EL (cell line): Measurements from ENCODE around the gene COX7B2.

ENCODE experiments used
- DNase-seq: peaks from one replicate; pipeline ENCODE4 v3.0.0-alpha.2; 2016

COX7B2 gene, protein sequence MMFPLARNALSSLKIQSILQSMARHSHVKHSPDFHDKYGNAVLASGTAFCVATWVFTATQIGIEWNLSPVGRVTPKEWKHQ

DNA sequence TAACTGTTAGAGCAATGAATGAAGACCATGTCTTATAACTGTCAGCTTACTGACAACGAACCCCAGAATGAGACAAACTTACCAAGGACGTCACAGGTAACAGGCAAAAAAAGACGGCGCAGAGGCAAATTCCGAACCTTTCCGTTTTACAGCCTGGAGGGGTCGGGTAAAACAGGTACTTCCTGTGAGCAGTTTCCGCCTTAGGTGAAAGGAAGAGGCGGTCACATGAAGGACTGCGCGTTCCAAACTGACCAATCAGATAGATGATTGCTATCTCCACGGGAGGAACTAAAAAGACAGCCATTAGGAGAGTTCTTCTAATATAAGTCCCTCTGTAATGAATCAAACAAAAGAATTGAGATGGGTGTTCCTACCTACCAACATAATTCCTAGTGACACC lies at the start of gene COX7B2:
Gene COX7B2, minus strand, starts transcription at position 168 of the 400 bp plus-strand sequence. CDS start 174,053 bp downstream, outside the sequence.
- no peak for DNase-seq

DNA sequence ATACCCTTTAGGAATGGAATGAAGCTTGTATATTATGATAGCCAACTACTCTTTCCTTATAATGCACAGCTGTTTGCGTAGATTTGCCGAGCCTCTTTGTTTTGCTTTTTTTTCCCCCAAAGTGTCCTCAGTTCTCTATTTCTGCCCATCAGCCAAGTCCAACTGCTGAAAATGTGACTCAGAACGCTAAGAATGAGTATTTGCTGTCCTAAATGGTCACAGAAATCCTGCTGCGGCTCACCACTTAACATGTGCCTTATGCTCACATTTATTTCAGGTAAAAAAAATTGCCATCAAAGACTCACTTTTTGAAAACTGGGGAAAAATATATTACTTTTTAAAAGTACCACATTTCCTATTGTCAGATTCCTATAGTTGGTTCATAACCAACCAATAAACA lies 47.4 kb upstream of the COX7B2 start:
- DNase-seq = no peak

DNA sequence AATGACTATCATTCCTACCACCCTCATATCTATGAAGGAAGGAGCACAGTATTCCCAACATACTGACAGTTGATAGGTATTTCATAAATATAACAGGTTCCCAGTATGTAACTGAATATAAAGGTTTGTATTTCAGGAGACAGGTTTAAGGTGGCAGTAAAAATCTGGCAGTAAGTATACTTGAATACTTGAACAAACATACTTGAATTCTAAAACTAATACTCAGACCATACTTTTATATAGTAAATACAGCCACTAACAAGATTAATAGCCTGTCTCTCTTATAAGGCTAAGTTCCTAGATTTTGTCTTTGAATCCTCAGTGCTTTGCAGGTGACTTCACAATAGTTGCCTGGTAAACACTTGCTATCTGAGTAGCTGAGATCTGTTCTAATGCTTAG lies 46.6 kb upstream of the COX7B2 start:
- DNase-seq = no peak

DNA sequence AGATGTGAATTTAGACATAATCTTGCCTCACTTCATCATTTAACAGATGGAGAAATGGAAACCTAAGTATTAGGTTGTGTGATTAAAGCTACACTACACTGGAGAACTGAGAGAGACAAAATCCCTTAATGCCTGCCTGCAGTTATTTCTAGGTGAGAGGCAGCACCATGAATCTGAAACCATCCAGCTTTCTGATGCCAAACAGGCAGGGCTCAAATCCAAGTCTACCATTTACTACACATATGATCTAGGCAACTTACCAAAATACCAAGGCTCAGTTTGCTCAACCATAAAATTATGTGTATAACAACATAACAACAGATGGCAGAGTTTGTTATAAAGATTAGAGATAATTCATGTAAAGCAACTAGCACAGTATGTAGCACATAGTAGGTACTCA lies 45.6 kb upstream of the COX7B2 start:
- DNase-seq = no peak

DNA sequence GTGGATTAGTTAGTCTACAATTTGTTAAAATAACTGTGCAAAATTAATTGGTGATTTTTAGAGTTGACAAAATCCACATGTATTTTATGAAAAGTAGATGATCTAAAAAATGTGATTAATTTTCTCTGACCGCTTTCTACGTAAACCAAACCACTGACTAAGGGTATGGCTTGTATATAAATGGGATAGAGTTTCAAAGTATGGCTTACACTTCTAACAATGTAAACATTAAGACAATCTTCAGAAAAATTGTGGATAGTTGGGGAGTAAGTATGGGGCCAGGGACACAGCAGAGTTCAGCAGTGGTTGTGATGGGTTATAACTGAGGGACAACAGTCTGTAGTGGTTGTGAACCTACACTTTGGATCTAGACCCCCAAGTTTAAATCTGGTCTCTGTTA lies 44.5 kb upstream of the COX7B2 start:
- DNase-seq = no peak

DNA sequence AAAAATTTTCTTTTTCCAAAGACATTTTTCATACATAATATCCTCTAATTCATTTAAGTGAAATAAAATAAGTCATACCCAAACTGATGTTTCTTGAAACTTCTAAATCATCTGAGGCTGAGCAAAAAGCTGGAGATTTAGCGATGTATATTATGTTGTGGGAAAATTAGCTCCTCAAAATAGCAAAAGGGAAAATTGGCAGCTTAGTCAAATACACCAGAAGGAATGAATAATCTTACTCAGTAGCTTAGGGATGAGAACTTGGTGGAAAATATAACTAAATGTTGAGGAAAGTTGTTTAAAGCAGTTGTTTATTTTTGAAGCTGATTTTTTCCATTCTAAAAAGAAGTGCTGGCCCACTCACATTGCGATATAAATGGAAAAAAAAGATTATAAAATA lies 43.4 kb upstream of the COX7B2 start:
- no peak for DNase-seq

DNA sequence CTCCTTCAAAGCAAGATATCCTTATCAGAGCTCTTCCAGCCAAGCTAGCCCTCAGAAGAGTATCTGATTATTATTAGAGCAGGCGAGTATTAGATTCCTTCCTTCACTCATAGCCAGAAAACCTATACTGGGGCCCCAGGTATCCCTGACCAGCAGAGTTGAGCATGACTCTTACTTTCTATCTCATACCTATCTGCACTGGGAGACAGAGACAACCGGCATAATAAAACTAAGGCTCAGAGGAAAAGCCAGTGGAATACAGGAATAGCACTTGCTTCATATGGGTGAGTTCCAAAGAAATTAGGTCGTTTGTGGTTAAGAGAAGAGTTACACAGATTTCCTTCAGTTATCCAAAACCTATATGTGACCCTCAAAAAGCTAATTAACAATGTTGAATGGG lies 41.8 kb upstream of the COX7B2 start:
- no peak for DNase-seq

DNA sequence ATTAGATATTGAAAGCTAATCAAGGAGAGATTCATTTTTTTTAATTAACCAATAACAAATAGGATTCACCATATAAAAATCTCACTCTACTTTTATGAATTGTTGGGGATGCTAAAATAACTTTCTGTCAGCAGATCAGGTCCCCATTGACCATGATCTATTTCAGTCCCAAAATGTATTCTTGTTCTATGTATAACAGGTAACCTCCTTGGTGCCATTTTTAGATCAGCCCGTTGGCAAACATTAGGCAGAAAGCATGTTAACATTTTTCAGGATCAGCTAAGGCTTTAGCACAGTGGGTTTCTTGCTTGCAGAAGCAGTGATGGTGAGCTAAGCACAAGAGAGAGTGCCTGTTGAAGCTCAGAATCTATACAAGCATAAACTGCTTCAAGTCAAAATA lies 40.8 kb upstream of the COX7B2 start:
- no peak for DNase-seq

DNA sequence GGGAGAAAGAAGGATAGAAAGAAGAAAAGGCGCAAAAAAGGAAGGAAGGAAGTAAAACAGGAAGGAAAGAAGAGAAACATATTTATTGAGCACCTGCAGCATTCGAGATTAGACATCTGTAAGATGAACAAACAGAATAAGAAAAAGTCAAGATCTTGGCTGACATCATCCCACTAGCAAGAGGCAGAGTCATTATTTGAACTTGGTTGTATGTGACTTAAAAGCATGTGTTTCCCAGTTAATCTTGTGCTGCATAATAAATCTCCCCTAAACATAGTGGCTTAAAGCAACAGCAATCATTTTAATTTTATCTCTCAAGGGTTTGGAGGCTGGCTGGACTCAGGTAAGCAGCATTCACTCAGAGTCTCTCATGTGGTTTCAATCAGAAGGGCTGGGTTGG lies 38.5 kb upstream of the COX7B2 start:
- no peak for DNase-seq

DNA sequence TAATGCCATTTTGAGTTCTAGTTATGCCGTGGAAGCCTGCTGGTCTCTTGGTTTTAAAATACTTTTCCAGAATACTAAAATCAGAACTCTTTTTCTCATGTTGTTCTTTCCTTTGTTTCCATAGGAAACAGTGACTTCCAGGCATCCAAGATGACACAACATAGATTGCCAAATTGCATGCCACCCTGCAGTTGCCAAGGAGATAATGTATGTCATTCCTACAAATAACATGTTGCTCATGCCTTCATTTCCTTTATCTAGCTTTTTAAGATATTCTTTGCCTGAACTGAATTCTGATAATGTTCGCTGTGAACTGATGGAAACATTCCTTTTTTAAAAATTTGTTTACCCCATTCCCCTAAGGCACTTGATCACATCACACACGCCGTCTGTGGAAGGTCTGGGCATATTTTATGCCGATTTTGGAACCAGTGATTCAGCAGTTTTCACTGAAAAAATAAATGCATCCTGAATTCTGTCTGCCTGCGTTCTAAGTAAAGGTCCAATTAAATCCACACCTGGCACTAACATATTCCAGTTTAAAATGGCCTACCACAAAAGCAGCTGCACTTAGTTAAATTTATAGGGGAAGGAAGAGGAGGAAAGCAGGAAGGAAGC lies 38.0 kb upstream of the COX7B2 start:
- no peak for DNase-seq

DNA sequence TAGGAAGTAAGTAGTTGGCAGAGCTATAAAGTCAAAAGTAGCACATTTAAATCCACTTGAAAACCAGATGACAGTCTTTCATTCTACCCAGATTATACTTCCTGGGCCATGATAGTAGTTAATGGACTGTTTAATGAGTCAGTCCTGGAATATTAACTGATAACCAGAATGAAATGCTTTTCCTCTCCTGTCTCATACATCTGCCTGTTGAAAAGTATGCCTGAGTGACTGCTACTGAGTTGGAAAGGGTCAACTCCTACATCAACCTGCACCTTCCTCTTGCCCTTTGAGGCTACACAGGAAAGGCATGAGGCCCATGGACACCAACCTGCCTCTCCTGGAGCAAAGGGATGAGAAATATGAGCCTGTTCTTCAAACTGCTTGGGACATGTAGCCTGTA lies 36.0 kb upstream of the COX7B2 start:
- no peak for DNase-seq

DNA sequence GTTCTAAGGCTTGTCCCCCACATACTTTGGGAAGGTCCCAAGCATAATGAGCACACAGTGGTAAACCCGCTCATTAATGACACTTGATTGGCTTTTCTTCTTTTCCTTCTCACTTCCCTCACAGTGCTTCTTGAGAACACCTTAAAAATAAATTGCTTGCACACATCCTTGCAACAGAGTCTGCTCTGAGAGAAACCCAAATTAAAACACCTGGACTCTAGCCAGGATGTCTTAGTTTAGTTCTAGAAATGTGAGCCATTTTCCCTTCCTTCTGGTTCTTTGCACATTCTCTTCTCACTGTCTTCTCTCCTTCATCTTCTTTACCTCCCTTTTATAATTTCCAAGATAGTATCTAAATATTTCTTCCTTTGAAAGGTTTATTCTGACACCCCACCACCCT lies 35.3 kb upstream of the COX7B2 start:
- no peak for DNase-seq

DNA sequence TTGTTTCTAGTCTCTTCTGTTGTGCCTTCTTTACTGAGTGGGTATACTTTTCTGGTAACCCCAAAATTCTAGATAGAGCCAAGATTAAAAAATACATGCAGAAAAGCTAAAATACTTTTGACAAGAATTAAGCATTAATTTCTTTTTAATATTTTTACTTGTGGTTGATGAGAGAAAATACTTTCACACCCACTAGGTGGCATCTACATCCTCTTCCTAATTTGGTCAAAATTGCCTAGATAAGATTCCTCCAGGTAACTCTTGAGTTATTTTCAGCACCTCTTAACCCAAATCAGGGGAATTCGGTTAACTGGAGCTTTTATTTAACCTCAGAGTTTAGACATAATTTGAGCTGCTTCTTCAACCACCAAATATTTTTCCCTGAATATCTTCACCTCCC lies 28.4 kb upstream of the COX7B2 start:
- DNase-seq = no peak

DNA sequence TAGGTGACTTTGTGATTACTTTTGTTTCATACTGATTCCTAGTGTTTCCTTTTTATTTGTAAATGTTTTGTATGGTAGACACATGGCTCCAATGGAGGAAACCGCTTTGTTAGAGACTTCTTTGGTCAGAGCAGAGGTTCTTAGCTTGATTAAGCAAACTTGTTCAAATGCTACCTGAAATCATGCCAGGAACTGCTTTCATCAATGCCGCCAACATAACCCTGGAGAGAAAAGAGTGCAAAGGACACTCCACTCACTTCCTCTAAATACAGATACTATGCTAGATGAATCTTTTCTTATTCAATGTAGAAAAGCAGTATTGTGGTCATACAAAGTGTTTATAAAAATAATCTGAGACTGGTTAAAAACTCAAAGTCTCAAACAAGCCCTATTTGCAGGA lies 25.7 kb upstream of the COX7B2 start:
- DNase-seq = no peak

DNA sequence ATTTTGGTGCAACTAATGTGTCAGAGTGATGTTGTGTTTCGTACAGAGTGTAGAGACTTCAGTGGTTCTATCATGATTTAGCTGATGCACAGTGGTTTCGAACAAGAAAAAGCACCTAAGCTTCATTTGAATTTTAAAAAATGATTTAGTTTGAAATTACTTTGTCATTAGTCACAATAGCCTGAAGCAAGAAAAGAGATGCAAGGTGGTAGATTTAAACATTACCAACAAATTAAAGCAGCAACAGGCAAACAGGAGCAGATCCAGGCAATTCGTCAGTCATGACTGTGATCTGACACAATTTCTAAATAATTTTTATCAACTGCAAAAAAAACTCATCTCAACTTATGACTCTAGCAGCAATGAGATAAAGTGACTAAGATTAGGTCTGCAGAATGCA lies 24.6 kb upstream of the COX7B2 start:
- peak; percentile 31 for DNase-seq

DNA sequence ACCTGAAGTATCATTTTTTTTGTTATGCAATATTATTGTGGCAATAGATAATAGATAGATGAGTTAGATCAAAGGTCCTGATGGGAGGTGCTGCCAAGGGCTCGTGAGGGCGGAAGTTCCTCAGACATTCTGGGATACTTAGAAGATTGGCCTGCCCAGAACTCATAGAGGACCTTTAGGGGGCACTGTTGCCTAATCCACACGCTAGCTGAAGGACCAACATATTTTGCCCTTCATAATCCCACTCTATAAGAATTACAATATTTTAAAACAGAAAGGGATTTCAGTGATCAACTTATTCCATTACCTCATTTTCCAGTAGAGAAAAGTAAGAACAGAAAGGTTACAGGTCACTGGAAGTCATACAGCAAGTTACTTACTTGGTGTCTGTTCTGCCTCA lies 22.9 kb upstream of the COX7B2 start:
- DNase-seq = peak; percentile 48

DNA sequence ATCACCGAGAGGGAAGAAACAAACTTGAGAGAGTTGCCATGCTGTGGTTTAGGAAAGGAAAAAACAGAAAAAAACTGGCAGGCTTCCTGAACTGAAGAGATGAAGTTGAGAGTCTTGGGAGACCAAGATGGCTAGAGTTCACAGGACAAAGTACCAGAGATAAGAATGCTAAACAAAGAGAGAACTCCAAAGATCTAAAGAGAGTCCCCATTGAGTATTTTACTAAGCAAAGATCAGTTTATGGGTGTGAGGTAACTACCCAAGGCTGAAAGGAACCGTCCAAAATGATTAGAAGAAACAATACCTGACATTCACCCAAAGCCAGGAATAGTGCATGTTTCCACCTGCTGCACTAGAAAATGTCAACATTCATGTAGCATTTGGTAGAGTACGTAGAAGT lies 21.8 kb upstream of the COX7B2 start:
- DNase-seq = no peak

DNA sequence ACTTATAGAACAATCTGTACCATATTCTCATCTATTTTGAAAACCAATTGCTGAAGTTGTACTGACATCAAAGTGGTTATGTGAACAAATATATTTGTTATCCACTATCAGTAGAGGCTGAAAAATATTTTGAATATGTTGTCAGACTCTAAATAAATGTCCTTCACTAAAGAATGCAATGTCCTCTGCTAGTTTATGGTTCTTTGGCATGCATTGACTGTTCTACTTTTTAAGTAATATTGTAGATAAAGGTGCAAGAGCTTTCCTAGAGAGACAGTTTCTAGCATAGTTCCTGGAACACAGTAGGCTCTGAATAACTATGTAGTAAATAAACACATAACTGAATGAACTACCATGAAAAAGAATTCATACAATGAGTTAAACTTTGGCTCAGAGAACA lies 18.2 kb upstream of the COX7B2 start:
- no peak for DNase-seq

DNA sequence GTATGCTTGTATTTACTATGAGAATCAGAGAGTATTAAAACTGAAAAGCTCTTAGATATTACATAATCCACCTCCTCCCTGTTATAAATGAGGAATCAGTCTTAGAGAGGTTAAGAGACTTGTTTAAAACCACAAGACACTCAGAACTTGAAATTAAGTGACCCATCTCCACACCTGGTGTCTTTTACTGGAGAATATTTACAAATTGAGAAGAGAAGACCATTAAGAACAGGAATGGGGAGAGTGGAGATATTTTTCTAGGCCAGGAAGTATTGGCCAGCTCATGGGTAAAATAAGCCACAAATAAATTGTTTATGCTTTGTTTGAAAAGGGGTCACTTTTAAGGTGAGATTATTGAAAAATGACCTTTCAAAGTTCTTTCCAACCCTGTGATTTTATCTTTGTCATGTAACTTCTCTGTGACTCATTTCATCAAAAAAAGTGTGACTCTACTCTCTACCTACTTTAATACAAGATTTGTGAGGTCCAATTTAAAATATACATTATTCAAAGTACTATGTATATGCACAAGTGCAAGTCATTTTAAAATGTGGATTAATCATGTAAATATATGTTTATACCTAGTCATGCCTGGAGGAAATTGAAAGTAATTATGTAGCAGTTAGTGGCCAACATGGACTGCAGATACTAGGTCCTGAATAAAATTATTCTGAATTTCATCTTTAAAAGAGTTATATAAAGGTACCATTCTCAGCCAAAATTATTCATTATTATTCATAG lies 15.9 kb upstream of the COX7B2 start:
- DNase-seq = no peak

DNA sequence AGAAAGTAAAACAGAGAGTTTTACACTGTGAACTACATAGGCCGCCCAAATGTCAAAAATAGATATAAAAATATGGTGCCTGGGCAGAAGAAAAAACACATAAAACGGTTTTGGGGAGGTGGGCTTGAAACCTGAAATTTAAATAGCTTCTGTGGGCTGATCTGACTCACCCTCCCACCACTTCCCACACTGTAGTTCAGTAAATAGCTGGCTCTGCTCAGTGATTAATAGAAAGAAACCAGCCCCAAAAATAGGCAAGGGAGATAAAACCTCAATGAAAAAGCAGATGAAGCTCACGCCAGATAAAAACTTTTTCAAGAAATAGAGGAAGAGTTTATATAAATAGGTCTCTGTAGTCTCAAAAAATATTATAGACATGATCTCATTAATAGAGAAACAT lies 13.2 kb upstream of the COX7B2 start:
- DNase-seq = no peak

DNA sequence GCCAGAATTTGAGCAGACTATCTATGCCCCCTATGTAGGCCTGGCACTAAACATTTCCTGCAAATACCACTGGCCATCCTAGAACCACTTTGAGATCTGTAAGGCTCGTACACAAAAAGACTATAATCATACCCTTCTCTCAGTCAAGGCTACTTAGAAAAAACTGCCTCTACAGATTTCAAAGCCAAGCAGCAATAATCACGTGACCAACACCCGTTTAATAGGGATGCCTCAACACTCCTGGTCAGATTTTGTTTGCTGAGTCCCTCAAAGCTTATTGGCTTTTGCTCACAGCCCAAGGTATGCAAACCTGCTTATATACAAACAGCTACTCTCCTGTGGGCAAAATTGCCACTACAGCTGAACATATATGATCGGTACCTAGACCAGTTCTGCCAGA lies 897 bp downstream of the COX7B2 start:
- DNase-seq = no peak

DNA sequence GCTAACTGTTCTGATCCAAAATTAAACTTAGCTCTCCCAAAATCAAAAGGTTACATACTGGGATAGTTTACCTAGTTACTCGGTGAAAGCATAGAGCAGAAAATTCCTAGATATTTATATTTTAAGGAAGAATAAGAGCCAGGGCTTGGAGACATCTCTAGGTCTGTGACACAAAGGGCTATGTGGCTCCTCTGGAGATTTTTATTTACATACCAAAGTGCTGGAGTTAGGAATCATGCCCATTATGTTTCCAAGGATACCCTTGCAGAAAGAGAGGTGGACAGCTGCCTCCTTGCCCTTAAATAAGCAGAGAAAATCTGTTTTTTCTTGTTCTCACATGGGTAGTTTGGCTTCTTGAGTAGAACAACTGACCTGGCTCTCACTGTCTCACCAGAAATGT lies 9.0 kb downstream of the COX7B2 start:
- no peak for DNase-seq

DNA sequence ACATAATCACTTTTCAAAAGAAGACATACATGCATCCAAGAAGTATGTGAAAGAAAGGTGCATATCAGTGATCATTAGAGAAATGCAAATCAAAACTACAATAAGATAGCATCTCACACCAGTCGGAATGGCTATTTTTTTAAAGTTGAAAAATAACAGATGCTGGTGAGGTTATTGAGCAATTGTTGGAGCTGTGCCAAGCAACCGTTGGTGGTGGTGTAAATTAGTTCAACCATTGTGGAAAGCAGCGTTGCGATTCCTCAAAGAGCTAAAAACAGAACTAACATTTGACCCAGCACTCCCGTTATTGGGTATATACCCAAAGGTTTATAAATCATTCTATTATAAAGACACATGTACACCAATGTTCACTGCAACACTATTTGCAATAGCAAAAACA lies 14.2 kb downstream of the COX7B2 start:
- DNase-seq = no peak

DNA sequence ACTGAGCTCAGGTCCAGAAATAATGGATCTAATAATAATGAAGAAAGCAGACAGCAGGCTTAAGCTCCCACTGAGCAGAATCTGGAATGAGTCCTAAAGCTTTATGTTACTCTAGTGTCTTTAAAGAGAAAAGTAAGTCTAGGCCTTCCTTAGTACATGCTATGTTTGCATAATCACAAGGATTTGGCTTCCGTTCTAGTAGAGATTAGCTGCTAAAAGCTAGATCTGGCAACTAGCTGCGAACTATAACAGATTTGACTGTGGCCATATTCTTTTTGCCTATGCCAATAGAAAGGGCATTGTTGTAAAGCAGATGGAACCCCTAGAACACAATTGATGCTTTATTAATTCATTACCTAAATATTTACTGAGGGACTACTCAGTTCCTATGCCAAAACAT lies 19.0 kb downstream of the COX7B2 start:
- DNase-seq = no peak

DNA sequence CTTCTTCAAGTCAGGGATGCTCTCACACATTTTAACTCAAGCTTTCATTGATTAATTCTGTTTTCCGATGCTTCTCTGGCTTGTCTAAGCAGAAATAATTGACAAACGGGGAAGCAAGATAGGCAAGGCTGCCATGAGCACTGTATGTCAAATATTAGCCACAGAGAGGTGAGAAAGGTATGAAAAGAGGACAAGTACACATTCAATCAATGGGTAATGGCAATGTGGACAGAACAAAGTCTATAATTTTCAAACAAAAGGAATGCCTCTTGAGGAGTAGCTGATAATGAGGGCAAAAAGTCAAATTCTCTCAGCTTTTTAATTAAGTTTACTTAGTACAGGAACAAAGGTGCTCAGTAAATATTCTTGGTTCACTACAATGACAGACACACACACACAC lies 19.6 kb downstream of the COX7B2 start:
- no peak for DNase-seq
